Measurements from ENCODE around the gene MCEMP1. TPM values are rescaled to one million over a fixed set of nuclear protein-coding genes. Genes with fewer than 3 reads are reported as not detected.

MCEMP1 gene
- total RNA-seq, 6 experiments from 2014 or later: not detected

- Mint-ChIP-seq H3K27ac (no peak overlapping the region), H3K36me3 (ENCODE audit: low read depth) (no peaks in the 10 kb centered on the region), H3K4me3 (no peak overlapping the region), H3K9me3 (no peaks in the 10 kb centered on the region), H3K27me3 (ENCODE audit: insufficient read depth) (peaks cover 10% of the 10 kb centered on the region), H3K4me1 (ENCODE audit: low read depth) (no peaks in the 10 kb centered on the region)
- TF ChIP-seq, protein P1, sequence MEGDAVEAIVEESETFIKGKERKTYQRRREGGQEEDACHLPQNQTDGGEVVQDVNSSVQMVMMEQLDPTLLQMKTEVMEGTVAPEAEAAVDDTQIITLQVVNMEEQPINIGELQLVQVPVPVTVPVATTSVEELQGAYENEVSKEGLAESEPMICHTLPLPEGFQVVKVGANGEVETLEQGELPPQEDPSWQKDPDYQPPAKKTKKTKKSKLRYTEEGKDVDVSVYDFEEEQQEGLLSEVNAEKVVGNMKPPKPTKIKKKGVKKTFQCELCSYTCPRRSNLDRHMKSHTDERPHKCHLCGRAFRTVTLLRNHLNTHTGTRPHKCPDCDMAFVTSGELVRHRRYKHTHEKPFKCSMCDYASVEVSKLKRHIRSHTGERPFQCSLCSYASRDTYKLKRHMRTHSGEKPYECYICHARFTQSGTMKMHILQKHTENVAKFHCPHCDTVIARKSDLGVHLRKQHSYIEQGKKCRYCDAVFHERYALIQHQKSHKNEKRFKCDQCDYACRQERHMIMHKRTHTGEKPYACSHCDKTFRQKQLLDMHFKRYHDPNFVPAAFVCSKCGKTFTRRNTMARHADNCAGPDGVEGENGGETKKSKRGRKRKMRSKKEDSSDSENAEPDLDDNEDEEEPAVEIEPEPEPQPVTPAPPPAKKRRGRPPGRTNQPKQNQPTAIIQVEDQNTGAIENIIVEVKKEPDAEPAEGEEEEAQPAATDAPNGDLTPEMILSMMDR (IDR thresholded peaks at IDR 0.05): no peak
- no peak for DNase-seq
Observed at GRCh38 chr19:7645656-7646425, 31.0 kb upstream of the MCEMP1 start.

- Mint-ChIP-seq H3K9me3 (no peaks in the 10 kb centered on the region), H3K27me3 (ENCODE audit: insufficient read depth) (peaks cover 10% of the 10 kb centered on the region), H3K4me3 (no peak overlapping the region), H3K36me3 (ENCODE audit: low read depth) (no peaks in the 10 kb centered on the region), H3K27ac (no peak overlapping the region), H3K4me1 (ENCODE audit: low read depth) (no peaks in the 10 kb centered on the region)
- TF ChIP-seq, protein P1 (IDR thresholded peaks at IDR 0.05): no peak
- DNase-seq: no peak
Observed at GRCh38 chr19:7646426-7646700, 30.5 kb upstream of the MCEMP1 start.

GRCh38 chr19:7647156-7647555 is 29.7 kb upstream of the MCEMP1 start:
- Mint-ChIP-seq H3K36me3 (ENCODE audit: low read depth) (no peaks in the 10 kb centered on the region), H3K4me3 (no peak overlapping the region), H3K27ac (no peak overlapping the region), H3K27me3 (ENCODE audit: insufficient read depth) (peaks cover 10% of the 10 kb centered on the region), H3K9me3 (no peaks in the 10 kb centered on the region), H3K4me1 (ENCODE audit: low read depth) (peaks cover 3% of the 10 kb centered on the region)
- no peak for DNase-seq
- TF ChIP-seq, protein P1 (IDR thresholded peaks at IDR 0.05): no peak

GRCh38 chr19:7648265-7649014 is 28.4 kb upstream of the MCEMP1 start:
- Mint-ChIP-seq H3K4me3 (no peak overlapping the region), H3K27ac (no peak overlapping the region), H3K27me3 (ENCODE audit: insufficient read depth) (peaks cover 13% of the 10 kb centered on the region), H3K9me3 (no peaks in the 10 kb centered on the region), H3K4me1 (ENCODE audit: low read depth) (peaks cover 10% of the 10 kb centered on the region), H3K36me3 (ENCODE audit: low read depth) (no peaks in the 10 kb centered on the region)
- DNase-seq: no peak
- TF ChIP-seq, protein P1 (IDR thresholded peaks at IDR 0.05): no peak

DNA sequence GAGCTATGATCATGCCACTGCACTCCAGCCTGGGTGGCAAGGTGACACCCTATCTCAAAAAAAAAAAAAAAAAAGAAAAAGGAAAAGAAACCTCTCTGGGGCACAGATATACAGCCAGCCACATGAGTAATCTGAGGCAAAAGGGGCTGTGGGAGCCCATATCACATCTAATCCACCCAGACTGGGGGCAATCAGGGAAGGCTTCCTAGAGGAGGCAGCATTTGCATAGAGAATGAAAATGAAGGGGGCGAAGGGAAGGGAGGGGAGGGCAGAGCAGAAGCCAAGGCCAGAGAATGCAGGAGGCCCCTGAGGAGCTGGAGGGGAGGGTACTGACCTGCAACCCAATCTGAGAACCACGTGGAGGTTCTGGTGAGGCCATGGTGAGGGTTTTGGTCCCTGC is 26.7 kb upstream of the MCEMP1 start:
- Mint-ChIP-seq H3K9me3 (no peaks in the 10 kb centered on the region), H3K4me3 (no peak overlapping the region), H3K4me1 (ENCODE audit: low read depth) (peaks cover 10% of the 10 kb centered on the region), H3K36me3 (ENCODE audit: low read depth) (no peaks in the 10 kb centered on the region), H3K27ac (no peak overlapping the region), H3K27me3 (ENCODE audit: insufficient read depth) (peaks cover 14% of the 10 kb centered on the region)
- no peak for DNase-seq
- TF ChIP-seq, protein P1 (IDR thresholded peaks at IDR 0.05): no peak

Data from HFFc6 (cell line).